ENCODE results near the gene TTLL11.

Gene TTLL11

GRCh38 chr9:121785673-121786542, 307.2 kb downstream of the TTLL11 start:
- Histone ChIP-seq H3K9ac (ENCODE audit: low read depth in 1 of 2, low read length in 2 of 2) (no peak overlapping the region), H3K4me1 (ENCODE audit: control insufficient read depth in 2 of 2, insufficient read depth in 2 of 2, low read length in 2 of 2) (no peaks in the 10 kb centered on the region), H3K36me3 (ENCODE audit: control insufficient read depth in 2 of 2, insufficient read depth in 2 of 2, low read length in 2 of 2) (peaks cover 24 to 28% of the 10 kb centered on the region in 2 donors), H3K27ac (ENCODE audit: low read depth in 2 of 2, low read length in 2 of 2) (no peak overlapping the region), H3K4me3 (ENCODE audit: low read length in 2 of 2) (no peak overlapping the region), H3K9me3 (ENCODE audit: control insufficient read depth in 2 of 2, low read length in 2 of 2) (no peaks in the 10 kb centered on the region), H3K27me3 (ENCODE audit: control insufficient read depth in 2 of 2, insufficient read depth in 2 of 2, low read length in 2 of 2) (no peaks in the 10 kb centered on the region)

DNA sequence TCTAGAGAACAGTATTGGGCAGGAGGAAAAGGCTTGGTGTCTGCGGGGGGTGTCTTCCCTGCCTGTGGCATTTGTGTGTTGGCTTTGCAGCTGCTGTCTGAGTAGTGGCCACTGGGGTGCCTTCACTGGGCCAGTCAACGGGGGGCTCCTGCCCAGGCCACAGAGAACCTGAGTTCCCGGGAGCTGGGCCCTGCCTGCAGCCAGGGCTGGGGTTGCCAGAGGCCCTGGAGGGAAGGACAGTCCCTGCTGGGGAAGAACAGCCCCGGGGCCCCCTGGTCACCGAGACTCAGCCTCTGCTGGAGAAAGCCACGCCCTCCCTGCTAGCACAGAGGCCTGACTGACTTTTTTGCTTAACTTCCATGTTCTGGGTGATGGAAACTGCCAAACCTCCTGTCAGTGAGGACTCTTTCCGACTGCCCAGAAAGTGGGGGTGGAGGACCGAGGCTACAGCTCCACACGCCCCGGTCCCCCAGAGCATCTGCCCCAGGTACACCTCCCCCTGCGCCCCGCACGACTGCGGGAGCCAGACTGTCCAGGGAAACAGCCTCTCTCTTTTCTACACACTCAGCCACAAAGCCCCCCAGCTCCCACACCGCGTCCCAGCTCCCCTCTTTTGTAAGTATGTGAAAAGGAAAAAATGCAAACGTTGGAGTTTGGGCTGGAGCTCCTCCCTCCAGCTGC, 308.2 kb downstream of the TTLL11 start:
- no peaks in the 10 kb centered on the region for H3K9me3 ChIP-seq (ENCODE audit: control insufficient read depth in 2 of 2, low read length in 2 of 2)
- peaks cover 34% of the 10 kb centered on the region in 2 donors for H3K36me3 ChIP-seq (ENCODE audit: control insufficient read depth in 2 of 2, insufficient read depth in 2 of 2, low read length in 2 of 2)
- H3K9ac ChIP-seq (ENCODE audit: low read depth in 1 of 2, low read length in 2 of 2) = no peak overlapping the region
- no peaks in the 10 kb centered on the region for H3K4me1 ChIP-seq (ENCODE audit: control insufficient read depth in 2 of 2, insufficient read depth in 2 of 2, low read length in 2 of 2)
- no peaks in the 10 kb centered on the region for H3K27me3 ChIP-seq (ENCODE audit: control insufficient read depth in 2 of 2, insufficient read depth in 2 of 2, low read length in 2 of 2)
- H3K27ac ChIP-seq (ENCODE audit: low read depth in 2 of 2, low read length in 2 of 2) = no peak overlapping the region
- no peak overlapping the region for H3K4me3 ChIP-seq (ENCODE audit: low read length in 2 of 2)

- Histone ChIP-seq H3K9ac (ENCODE audit: low read depth in 1 of 2, low read length in 2 of 2) (no peak overlapping the region), H3K9me3 (ENCODE audit: control insufficient read depth in 2 of 2, low read length in 2 of 2) (no peaks in the 10 kb centered on the region), H3K27me3 (ENCODE audit: control insufficient read depth in 2 of 2, insufficient read depth in 2 of 2, low read length in 2 of 2) (no peaks in the 10 kb centered on the region), H3K4me1 (ENCODE audit: control insufficient read depth in 2 of 2, insufficient read depth in 2 of 2, low read length in 2 of 2) (no peaks in the 10 kb centered on the region), H3K4me3 (ENCODE audit: low read length in 2 of 2) (no peak overlapping the region), H3K36me3 (ENCODE audit: control insufficient read depth in 2 of 2, insufficient read depth in 2 of 2, low read length in 2 of 2) (peaks cover 37 to 39% of the 10 kb centered on the region in 2 donors), H3K27ac (ENCODE audit: low read depth in 2 of 2, low read length in 2 of 2) (no peak overlapping the region)
Measured at GRCh38 chr9:121783521-121784507, 309.3 kb downstream of the TTLL11 start.

DNA sequence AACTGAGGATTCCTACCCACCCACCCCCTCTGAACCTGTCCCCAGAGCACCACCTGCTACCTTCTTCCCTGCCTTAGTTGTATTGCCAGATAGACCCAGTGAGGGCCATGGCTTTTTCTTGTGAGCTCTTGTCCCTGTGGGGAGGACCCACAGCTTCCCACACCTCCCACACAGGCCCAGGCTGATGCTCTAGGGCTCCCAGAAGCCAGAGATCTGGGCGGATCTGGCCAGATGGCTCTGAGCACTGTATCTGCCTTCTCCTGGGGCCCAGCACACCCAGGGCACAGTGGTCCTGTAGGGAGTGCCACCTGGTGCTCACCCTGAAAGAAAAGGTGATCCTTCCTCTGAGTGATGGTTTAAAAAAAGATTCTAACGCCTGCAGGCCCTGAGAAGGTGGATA, 310.0 kb downstream of the TTLL11 start:
- H3K27me3 ChIP-seq (ENCODE audit: control insufficient read depth in 2 of 2, insufficient read depth in 2 of 2, low read length in 2 of 2) = no peaks in the 10 kb centered on the region
- H3K36me3 ChIP-seq (ENCODE audit: control insufficient read depth in 2 of 2, insufficient read depth in 2 of 2, low read length in 2 of 2) = peaks cover 41 to 42% of the 10 kb centered on the region in 2 donors
- no peaks in the 10 kb centered on the region for H3K4me1 ChIP-seq (ENCODE audit: control insufficient read depth in 2 of 2, insufficient read depth in 2 of 2, low read length in 2 of 2)
- no peaks in the 10 kb centered on the region for H3K9me3 ChIP-seq (ENCODE audit: control insufficient read depth in 2 of 2, low read length in 2 of 2)
- H3K4me3 ChIP-seq (ENCODE audit: low read length in 2 of 2) = no peak overlapping the region
- H3K27ac ChIP-seq (ENCODE audit: low read depth in 2 of 2, low read length in 2 of 2) = no peak overlapping the region
- no peak overlapping the region for H3K9ac ChIP-seq (ENCODE audit: low read depth in 1 of 2, low read length in 2 of 2)

DNA sequence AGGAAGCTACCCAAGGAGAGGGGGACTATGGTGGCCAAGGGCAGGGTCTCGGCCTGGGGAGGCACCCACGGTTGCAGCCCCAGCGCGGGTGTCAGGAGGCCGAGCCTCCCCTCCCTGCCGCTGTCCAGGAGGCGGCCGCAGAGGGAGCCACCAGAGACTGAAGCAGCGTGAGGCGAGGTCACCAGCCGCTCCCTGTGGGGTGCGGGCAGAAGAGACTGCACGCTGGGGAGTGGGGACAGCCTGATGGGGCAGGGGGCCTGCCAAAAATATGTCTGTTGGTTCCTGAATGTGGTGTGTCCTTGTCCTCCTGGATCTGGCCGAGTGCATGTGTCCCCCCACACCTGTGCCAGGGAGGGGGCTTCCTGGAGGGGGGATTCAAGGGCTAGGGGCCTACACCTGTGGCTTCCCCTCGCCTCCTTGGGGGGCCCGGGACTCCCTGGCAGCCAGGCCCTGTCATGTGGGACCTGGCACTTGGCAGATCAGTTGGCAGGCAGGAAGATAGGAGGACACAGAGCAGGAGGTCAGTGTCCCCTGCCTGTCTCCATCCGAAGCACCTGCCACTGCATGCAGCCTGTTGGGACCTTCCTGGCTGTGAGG, 310.5 kb downstream of the TTLL11 start:
- Histone ChIP-seq H3K27me3 (ENCODE audit: control insufficient read depth in 2 of 2, insufficient read depth in 2 of 2, low read length in 2 of 2) (no peaks in the 10 kb centered on the region), H3K27ac (ENCODE audit: low read depth in 2 of 2, low read length in 2 of 2) (no peak overlapping the region), H3K4me1 (ENCODE audit: control insufficient read depth in 2 of 2, insufficient read depth in 2 of 2, low read length in 2 of 2) (no peaks in the 10 kb centered on the region), H3K4me3 (ENCODE audit: low read length in 2 of 2) (no peak overlapping the region), H3K36me3 (ENCODE audit: control insufficient read depth in 2 of 2, insufficient read depth in 2 of 2, low read length in 2 of 2) (peaks cover 41 to 46% of the 10 kb centered on the region in 2 donors), H3K9me3 (ENCODE audit: control insufficient read depth in 2 of 2, low read length in 2 of 2) (no peaks in the 10 kb centered on the region), H3K9ac (ENCODE audit: low read depth in 1 of 2, low read length in 2 of 2) (no peak overlapping the region)

GRCh38 chr9:121781701-121782464, 311.2 kb downstream of the TTLL11 start:
- no peaks in the 10 kb centered on the region for H3K4me1 ChIP-seq (ENCODE audit: control insufficient read depth in 2 of 2, insufficient read depth in 2 of 2, low read length in 2 of 2)
- H3K27ac ChIP-seq (ENCODE audit: low read depth in 2 of 2, low read length in 2 of 2) = no peak overlapping the region
- no peaks in the 10 kb centered on the region for H3K27me3 ChIP-seq (ENCODE audit: control insufficient read depth in 2 of 2, insufficient read depth in 2 of 2, low read length in 2 of 2)
- no peak overlapping the region for H3K9ac ChIP-seq (ENCODE audit: low read depth in 1 of 2, low read length in 2 of 2)
- H3K36me3 ChIP-seq (ENCODE audit: control insufficient read depth in 2 of 2, insufficient read depth in 2 of 2, low read length in 2 of 2) = peaks cover 48 to 52% of the 10 kb centered on the region in 2 donors
- no peaks in the 10 kb centered on the region for H3K9me3 ChIP-seq (ENCODE audit: control insufficient read depth in 2 of 2, low read length in 2 of 2)
- no peak overlapping the region for H3K4me3 ChIP-seq (ENCODE audit: low read length in 2 of 2)

DNA sequence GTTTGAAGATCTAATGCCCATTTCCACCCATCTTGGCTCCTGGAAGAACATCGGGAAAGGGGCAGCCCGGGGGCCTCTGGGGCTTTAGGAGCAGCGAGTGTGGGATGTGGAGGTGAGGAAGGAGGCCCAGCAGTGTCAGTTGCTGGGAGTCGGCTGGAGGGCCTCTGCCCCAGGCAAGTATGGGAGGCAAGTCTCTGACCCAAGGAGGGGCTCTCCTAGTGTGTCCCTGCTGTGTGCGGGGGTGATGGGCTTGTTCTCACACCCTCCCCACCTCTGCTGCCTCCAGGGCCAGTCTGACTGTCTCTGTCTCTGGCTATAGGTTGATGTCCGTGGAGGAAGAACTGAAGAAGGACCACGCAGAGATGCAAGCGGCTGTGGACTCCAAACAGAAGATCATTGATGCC, 312.0 kb downstream of the TTLL11 start:
- no peaks in the 10 kb centered on the region for H3K4me1 ChIP-seq (ENCODE audit: control insufficient read depth in 2 of 2, insufficient read depth in 2 of 2, low read length in 2 of 2)
- H3K36me3 ChIP-seq (ENCODE audit: control insufficient read depth in 2 of 2, insufficient read depth in 2 of 2, low read length in 2 of 2) = peaks cover 55 to 60% of the 10 kb centered on the region in 2 donors

DNA sequence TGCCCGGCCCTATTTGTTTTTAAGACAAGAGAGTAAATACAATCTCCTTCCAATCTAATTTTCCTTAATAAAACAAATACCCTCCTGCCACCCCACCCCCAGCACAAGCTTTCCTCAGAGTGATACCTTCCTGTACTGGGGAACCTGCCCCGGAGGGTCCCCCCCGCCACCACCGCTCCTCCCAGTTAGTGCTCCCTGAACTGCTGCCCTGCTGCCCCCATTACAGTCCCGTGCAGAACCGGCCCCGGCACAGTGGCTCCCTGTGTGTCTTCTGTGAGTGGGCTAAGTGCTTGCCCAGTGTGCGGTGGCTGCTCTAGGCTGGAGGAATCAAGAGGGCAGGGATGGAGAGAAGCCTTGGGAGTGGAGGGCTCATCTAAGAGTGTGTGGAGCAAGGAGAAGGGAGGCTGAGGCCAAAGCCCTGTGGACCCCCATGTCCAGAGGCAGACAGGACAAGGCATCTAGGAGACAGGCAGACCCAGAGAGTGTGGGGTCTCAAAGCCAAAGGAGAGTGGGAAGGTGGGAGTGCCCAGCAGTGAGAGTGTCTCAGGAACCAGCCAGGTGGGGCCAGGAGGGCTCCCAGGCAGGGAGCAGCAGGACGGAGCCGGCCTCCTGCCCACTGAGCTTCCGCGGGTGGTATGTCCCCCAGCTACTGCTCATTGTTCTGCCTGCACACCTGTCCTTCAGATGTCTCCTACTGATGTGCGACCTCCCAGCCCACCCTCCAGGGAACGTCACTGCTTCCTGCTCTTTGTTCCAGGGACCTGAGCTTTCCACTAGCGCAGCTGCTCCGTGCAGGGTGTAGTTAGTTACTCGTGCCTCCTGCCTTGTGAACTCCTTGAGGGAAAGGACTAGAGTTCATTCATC, 312.7 kb downstream of the TTLL11 start:
- Histone ChIP-seq H3K27me3 (ENCODE audit: control insufficient read depth in 2 of 2, insufficient read depth in 2 of 2, low read length in 2 of 2) (no peaks in the 10 kb centered on the region), H3K4me1 (ENCODE audit: control insufficient read depth in 2 of 2, insufficient read depth in 2 of 2, low read length in 2 of 2) (no peaks in the 10 kb centered on the region), H3K9me3 (ENCODE audit: control insufficient read depth in 2 of 2, low read length in 2 of 2) (no peaks in the 10 kb centered on the region), H3K9ac (ENCODE audit: low read depth in 1 of 2, low read length in 2 of 2) (no peak overlapping the region), H3K27ac (ENCODE audit: low read depth in 2 of 2, low read length in 2 of 2) (no peak overlapping the region), H3K36me3 (ENCODE audit: control insufficient read depth in 2 of 2, insufficient read depth in 2 of 2, low read length in 2 of 2) (peaks cover 63 to 67% of the 10 kb centered on the region in 2 donors), H3K4me3 (ENCODE audit: low read length in 2 of 2) (no peak overlapping the region)

More for the DNA sequence above, 312.0 kb downstream of the TTLL11 start:
- H3K27ac ChIP-seq (ENCODE audit: low read depth in 2 of 2, low read length in 2 of 2) = no peak overlapping the region
- H3K27me3 ChIP-seq (ENCODE audit: control insufficient read depth in 2 of 2, insufficient read depth in 2 of 2, low read length in 2 of 2) = no peaks in the 10 kb centered on the region
- H3K9ac ChIP-seq (ENCODE audit: low read depth in 1 of 2, low read length in 2 of 2) = no peak overlapping the region
- H3K4me3 ChIP-seq (ENCODE audit: low read length in 2 of 2) = no peak overlapping the region
- H3K9me3 ChIP-seq (ENCODE audit: control insufficient read depth in 2 of 2, low read length in 2 of 2) = no peaks in the 10 kb centered on the region

All from mucosa of rectum (tissue), 2 donors.